Right cardiac atrium (tissue), 5 donors: ENCODE results near the gene CAPNS1. TPM values are rescaled to one million over a fixed set of nuclear protein-coding genes. Genes with fewer than 3 reads are reported as not detected.
A peak's percentile ranks its signal among the peaks of the same experiment; 100 is the strongest.

ENCODE experiments used
- ATAC-seq, 2 donors: fragments of 200-7000 bp; cut with Tn5 transposase; one replicate each; pipeline versions ENCODE4 v1.8.0 to v1.9.1; 2020; ENCODE audit warnings: moderate library complexity in 2 of 2, mild to moderate bottlenecking in 1 of 2
- DNase-seq, 3 donors: peaks; one replicate each; pipeline ENCODE4 v3.0.0-alpha.2; 2020
- H3K27ac ChIP-seq: one replicate; pipeline ENCODE4 v1.5.1; 2013; ENCODE audit warnings: mild to moderate bottlenecking, low read length, control low read depth, moderate library complexity
- H3K27me3 ChIP-seq: one replicate; pipeline ENCODE4 v1.6.1; 2013; ENCODE audit not compliant: control insufficient read depth, insufficient read depth
- H3K4me1 ChIP-seq: one replicate; pipeline ENCODE4 v1.6.1; 2013; ENCODE audit warnings: low read length; ENCODE audit not compliant: control insufficient read depth, insufficient read depth
- H3K4me3 ChIP-seq: one replicate; pipeline ENCODE4 v1.5.1; 2013; ENCODE audit warnings: low read length, control low read depth
- H3K9me3 ChIP-seq: one replicate; pipeline ENCODE4 v1.6.1; 2013; ENCODE audit warnings: low read length; ENCODE audit not compliant: control insufficient read depth
- WGBS: extraction: QIAGEN DNeasy Blood & Tissue Kit; methylation state at CpG from one replicate; pipeline ENCODE4 v1.1.7; 2013; 5-methylcytosine and 5-hydroxymethylcytosine counted together
- intact Hi-C, 4 donors: fragments of 100-400 bp; cut with DNase I; formaldehyde crosslinking; loops; one replicate each; pipeline versions ENCODE4 v1.11.0 to v1.14.0; 2022 to 2023
- polyA plus RNA-seq: library from polyadenylated mRNA; stranded (reverse); fragments of 200-250 nt; gene quantifications from one replicate; pipeline ENCODE4 v1.2.3, GENCODE V29; 2013
- total RNA-seq, 4 donors: library from RNA; stranded (reverse); fragmentation: NEBNext Ultra II Directional; extraction: Animal tissue kit (Norgen Biotek cat#: 25700); gene quantifications; one replicate each; pipeline ENCODE4 v1.2.1, GENCODE V29; 2021
- donor health status: healthy with polysubstance abuse.
- donor health status: DM: no; HTN: yes; CAD: no.
- donor health status: DM: no; HTN: no; CAD: no.
- donor health status: DM: no; HTN: yes; CAD: no; lungs with severe emphysema.
- donor health status: DM: yes; HTN: yes; CAD: no.

Gene CAPNS1
- total and polyA plus RNA-seq, 5 donors: 542 to 726 (median 636) TPM

GRCh38 chr19:36136964-36137686 lies 2.7 kb upstream of the CAPNS1 start:
- Histone ChIP-seq H3K4me3 (no peak overlapping the region), H3K27me3 (no peaks in the 10 kb centered on the region), H3K27ac (peak overlapping the region; percentile 86), H3K9me3 (no peaks in the 10 kb centered on the region), H3K4me1 (peaks cover 7% of the 10 kb centered on the region)
- 62% methylated on average over 12 of the region's 12 CpGs for WGBS
- peak; percentile 2 to 10 for ATAC-seq
- intact Hi-C loops: no loop called here
- peak; percentile 65 to 78 (median 69) for DNase-seq

- Histone ChIP-seq H3K4me3 (peak overlapping the region; percentile 39), H3K4me1 (peaks cover 7% of the 10 kb centered on the region), H3K27me3 (no peaks in the 10 kb centered on the region), H3K27ac (peak overlapping the region; percentile 71), H3K9me3 (no peaks in the 10 kb centered on the region)
- no peak for DNase-seq
- 68% methylated on average over 7 of the region's 7 CpGs for WGBS
- intact Hi-C loops: no loop called here
- no peak for ATAC-seq
Measured at GRCh38 chr19:36139120-36139472, 770 bp upstream of the CAPNS1 start.

GRCh38 chr19:36140304-36141038 lies 605 bp downstream of the CAPNS1 start:
- Histone ChIP-seq H3K4me3 (peak overlapping the region; percentile 89), H3K27ac (peak overlapping the region; percentile 98), H3K27me3 (no peaks in the 10 kb centered on the region), H3K4me1 (peaks cover 7% of the 10 kb centered on the region), H3K9me3 (no peaks in the 10 kb centered on the region)
- intact Hi-C loops: no loop called here
- DNase-seq: peak; percentile 58 to 82 (median 70)
- ATAC-seq: peak; percentile 13 to 22
- WGBS: under 1% methylated on average over 31 of the region's 31 CpGs

GRCh38 chr19:36141039-36141927 lies 1.4 kb downstream of the CAPNS1 start:
- H3K4me3 ChIP-seq: peak overlapping the region; percentile 89
- 20% methylated on average over 42 of the region's 42 CpGs for WGBS
- intact Hi-C loops: no loop called here

GRCh38 chr19:36142046-36142445 lies 2.2 kb downstream of the CAPNS1 start:
- ATAC-seq: no peak
- DNase-seq: peak in 1 of 3 donors; percentile 58
- H3K4me3 ChIP-seq: no peak overlapping the region
- H3K9me3 ChIP-seq: no peaks in the 10 kb centered on the region
- peaks cover 7% of the 10 kb centered on the region for H3K4me1 ChIP-seq
- no peaks in the 10 kb centered on the region for H3K27me3 ChIP-seq
- H3K27ac ChIP-seq: no peak overlapping the region
- 91% methylated on average over 14 of the region's 14 CpGs for WGBS
- intact Hi-C loops: no loop called here

More at GRCh38 chr19:36141039-36141927, 1.4 kb downstream of the CAPNS1 start:
- no peaks in the 10 kb centered on the region for H3K27me3 ChIP-seq
- H3K27ac ChIP-seq: peak overlapping the region; percentile 98
- peak; percentile 88 to 95 (median 93) for DNase-seq
- no peaks in the 10 kb centered on the region for H3K9me3 ChIP-seq
- H3K4me1 ChIP-seq: peaks cover 7% of the 10 kb centered on the region
- ATAC-seq: peak; percentile 77 to 78

- Histone ChIP-seq H3K9me3 (no peaks in the 10 kb centered on the region), H3K4me3 (no peak overlapping the region), H3K27ac (no peak overlapping the region), H3K4me1 (peaks cover 7% of the 10 kb centered on the region), H3K27me3 (no peaks in the 10 kb centered on the region)
- DNase-seq (peak in 1 of 3 donors; percentile 52), ATAC-seq (no peak)
- intact Hi-C loops: no loop called here
- WGBS: 87% methylated on average over 9 of the region's 9 CpGs
Measured at GRCh38 chr19:36142496-36142895, 2.6 kb downstream of the CAPNS1 start.

- Histone ChIP-seq H3K4me3 (no peak overlapping the region), H3K4me1 (peaks cover 7% of the 10 kb centered on the region), H3K9me3 (no peaks in the 10 kb centered on the region), H3K27ac (no peak overlapping the region), H3K27me3 (no peaks in the 10 kb centered on the region)
- intact Hi-C loops: no loop called here
- WGBS: 97% methylated on average over 6 of the region's 6 CpGs
- ATAC-seq: no peak
- no peak for DNase-seq
Measured at GRCh38 chr19:36144624-36145023, 4.8 kb downstream of the CAPNS1 start.

- peak in 2 of 3 donors; percentile 64 to 72 for DNase-seq
- ATAC-seq: no peak
- 69% methylated on average over 13 of the region's 13 CpGs for WGBS
- intact Hi-C loops: no loop called here
- no peaks in the 10 kb centered on the region for H3K27me3 ChIP-seq
- peaks cover 3% of the 10 kb centered on the region for H3K4me1 ChIP-seq
- no peaks in the 10 kb centered on the region for H3K9me3 ChIP-seq
- no peak overlapping the region for H3K4me3 ChIP-seq
- no peak overlapping the region for H3K27ac ChIP-seq
Measured at GRCh38 chr19:36149673-36150406, 10.0 kb downstream of the CAPNS1 start.

GRCh38 chr19:36150586-36150985 lies 10.7 kb downstream of the CAPNS1 start:
- peak; percentile 1 to 2 for ATAC-seq
- intact Hi-C loops: no loop called here

More at GRCh38 chr19:36150586-36150985, 10.7 kb downstream of the CAPNS1 start:
- Histone ChIP-seq H3K4me1 (peaks cover 3% of the 10 kb centered on the region), H3K27me3 (no peaks in the 10 kb centered on the region), H3K4me3 (peak overlapping the region; percentile 71), H3K9me3 (no peaks in the 10 kb centered on the region), H3K27ac (peak overlapping the region; percentile 97)
- peak in 2 of 3 donors; percentile 37 to 57 for DNase-seq
- WGBS: 51% methylated on average over 5 of the region's 5 CpGs
